ENCODE measurements around the gene GNG7. TPM values are rescaled to one million over a fixed set of nuclear protein-coding genes. Genes with fewer than 3 reads are reported as not detected.

GNG7 gene
- total RNA-seq, 1 donor from 2014 or later = 7.7 TPM

DNA sequence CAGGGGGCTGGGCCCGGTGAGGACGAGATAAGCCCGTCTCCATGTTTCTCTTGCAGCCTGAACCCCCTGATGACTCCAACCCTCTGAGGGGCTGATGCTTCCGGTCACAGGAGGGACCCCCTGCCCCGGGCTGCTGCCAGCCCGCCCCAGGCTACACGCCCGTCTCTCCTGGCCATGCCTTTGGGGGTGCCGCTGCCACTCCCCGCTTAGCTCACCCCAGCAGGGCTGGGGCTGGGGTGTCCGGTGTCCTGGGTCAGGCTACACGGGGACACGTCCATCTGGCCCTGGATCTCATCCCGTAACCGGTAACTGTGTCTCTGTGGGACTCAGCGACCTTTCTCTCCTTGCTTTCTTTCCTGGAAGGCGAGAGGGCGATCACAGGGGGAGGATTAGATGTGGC lies 185.8 kb downstream of the GNG7 start:
- no peak overlapping the region for H3K4me3 Mint-ChIP-seq (ENCODE audit: unreplicated experiment)
- no peaks in the 10 kb centered on the region for H3K4me1 Mint-ChIP-seq (ENCODE audit: unreplicated experiment)
- H3K27me3 Mint-ChIP-seq (ENCODE audit: unreplicated experiment) = peaks cover 8% of the 10 kb centered on the region
- no peak for DNase-seq (ENCODE audit: low spot score)
- H3K9me3 Mint-ChIP-seq (ENCODE audit: unreplicated experiment) = no peaks in the 10 kb centered on the region
- H3K27ac Mint-ChIP-seq (ENCODE audit: unreplicated experiment) = no peak overlapping the region
- no peaks in the 10 kb centered on the region for H3K36me3 Mint-ChIP-seq (ENCODE audit: low read depth, unreplicated experiment)
- TF ChIP-seq, protein P1, sequence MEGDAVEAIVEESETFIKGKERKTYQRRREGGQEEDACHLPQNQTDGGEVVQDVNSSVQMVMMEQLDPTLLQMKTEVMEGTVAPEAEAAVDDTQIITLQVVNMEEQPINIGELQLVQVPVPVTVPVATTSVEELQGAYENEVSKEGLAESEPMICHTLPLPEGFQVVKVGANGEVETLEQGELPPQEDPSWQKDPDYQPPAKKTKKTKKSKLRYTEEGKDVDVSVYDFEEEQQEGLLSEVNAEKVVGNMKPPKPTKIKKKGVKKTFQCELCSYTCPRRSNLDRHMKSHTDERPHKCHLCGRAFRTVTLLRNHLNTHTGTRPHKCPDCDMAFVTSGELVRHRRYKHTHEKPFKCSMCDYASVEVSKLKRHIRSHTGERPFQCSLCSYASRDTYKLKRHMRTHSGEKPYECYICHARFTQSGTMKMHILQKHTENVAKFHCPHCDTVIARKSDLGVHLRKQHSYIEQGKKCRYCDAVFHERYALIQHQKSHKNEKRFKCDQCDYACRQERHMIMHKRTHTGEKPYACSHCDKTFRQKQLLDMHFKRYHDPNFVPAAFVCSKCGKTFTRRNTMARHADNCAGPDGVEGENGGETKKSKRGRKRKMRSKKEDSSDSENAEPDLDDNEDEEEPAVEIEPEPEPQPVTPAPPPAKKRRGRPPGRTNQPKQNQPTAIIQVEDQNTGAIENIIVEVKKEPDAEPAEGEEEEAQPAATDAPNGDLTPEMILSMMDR (IDR thresholded peaks at IDR 0.05; ENCODE audit: unreplicated experiment) = no peak

DNA sequence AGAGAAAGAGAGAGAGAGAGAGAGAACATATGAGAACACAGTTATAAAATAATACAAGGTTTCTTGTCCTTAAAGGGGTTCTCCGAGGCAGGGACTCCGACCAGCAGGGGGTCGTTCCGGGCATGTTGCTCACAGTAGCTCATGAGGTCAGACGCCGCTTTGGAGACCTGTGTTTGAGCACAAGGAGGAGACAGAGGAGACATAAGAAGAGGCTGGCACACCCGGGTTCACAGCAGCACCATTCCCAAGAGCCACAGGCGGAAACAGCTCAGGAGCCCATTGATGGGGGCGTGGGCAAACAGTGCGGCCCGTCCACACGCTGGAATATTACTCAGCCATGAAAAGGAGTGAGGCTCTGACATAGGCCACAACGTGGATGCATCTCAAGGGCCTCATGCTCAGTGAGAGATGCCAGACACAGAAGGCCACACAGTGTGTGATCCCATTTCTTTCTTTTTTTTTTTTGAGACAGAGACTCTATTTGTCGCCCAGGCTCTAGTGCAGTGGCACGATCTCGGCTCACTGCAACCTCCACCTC lies 187.4 kb downstream of the GNG7 start:
- H3K27me3 Mint-ChIP-seq (ENCODE audit: unreplicated experiment) = peaks cover 9% of the 10 kb centered on the region
- no peaks in the 10 kb centered on the region for H3K4me1 Mint-ChIP-seq (ENCODE audit: unreplicated experiment)
- no peak overlapping the region for H3K27ac Mint-ChIP-seq (ENCODE audit: unreplicated experiment)

DNA sequence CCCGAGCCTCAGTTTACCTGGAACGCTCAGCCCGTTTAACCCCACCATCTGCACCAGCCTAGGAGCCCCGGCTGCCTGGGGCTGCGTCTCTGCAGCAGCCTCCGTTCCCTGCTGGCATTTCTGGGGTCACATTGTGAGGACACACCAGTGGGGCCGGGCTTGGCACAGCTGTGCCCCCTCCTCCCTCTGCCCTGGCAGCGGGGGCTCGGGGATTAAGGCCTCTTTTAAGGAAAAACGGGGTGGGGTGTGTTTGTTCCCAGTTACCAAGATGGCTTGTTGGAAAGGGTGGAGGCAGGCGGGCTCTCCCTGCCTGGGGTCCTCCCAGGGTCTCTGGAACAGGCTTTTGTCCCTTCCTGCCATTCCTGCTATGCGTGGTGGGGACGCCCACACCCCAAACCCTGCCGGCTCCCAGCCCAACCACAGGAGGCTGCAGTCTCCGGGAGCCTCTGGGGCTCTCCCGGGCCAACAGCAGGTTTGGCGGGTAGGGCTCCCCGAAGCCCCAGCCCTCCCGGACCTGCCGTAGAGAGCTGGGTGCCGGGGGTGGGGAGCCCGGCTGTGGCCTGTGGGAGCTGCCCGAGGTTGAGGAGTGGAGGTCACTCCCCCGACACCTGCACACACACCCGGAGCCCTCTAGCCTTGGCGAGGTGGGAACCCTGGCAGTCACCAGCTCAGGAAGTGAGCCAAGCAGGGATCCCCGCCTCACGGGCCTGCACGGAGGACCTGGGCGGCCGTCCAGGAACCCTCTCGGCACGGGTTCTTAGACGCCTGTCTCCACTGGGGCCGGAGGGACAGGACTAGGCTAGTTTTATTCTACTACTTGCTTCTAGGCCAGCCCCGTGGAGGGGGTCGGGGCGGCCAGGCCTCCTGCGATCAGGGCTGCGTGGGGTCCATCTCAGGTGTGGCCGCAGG lies 189.7 kb downstream of the GNG7 start:
- H3K4me1 Mint-ChIP-seq (ENCODE audit: unreplicated experiment) = no peaks in the 10 kb centered on the region
- H3K4me3 Mint-ChIP-seq (ENCODE audit: unreplicated experiment) = no peak overlapping the region
- no peak for DNase-seq (ENCODE audit: low spot score)
- H3K36me3 Mint-ChIP-seq (ENCODE audit: low read depth, unreplicated experiment) = no peaks in the 10 kb centered on the region
- TF ChIP-seq, protein P1 (IDR thresholded peaks at IDR 0.05; ENCODE audit: unreplicated experiment) = no peak
- H3K9me3 Mint-ChIP-seq (ENCODE audit: unreplicated experiment) = no peaks in the 10 kb centered on the region
- no peak overlapping the region for H3K27ac Mint-ChIP-seq (ENCODE audit: unreplicated experiment)
- H3K27me3 Mint-ChIP-seq (ENCODE audit: unreplicated experiment) = peaks cover 7% of the 10 kb centered on the region

More for the DNA sequence above, 187.4 kb downstream of the GNG7 start:
- H3K4me3 Mint-ChIP-seq (ENCODE audit: unreplicated experiment) = no peak overlapping the region
- no peaks in the 10 kb centered on the region for H3K9me3 Mint-ChIP-seq (ENCODE audit: unreplicated experiment)
- TF ChIP-seq, protein P1 (IDR thresholded peaks at IDR 0.05; ENCODE audit: unreplicated experiment) = no peak
- H3K36me3 Mint-ChIP-seq (ENCODE audit: low read depth, unreplicated experiment) = no peaks in the 10 kb centered on the region
- no peak for DNase-seq (ENCODE audit: low spot score)

DNA sequence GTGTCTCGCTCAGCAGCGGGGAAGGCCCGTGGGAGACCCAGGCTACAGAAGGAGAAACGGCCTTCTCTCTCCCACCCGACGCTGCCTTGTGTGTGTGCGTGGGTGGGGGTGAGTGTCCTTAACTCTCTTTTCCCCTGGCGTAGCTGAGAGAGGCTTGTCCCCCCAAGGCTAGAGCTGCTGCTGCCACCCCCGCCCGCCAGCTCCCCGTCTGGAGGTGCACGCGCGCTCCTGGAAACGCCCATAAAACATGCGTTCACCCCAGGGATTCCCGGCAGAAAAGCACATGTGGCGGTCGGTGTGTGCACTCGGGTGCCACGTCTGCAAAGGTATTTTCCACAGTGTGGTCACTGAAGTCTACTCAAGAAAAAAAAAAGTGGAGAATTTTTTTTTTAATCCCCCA lies 190.5 kb downstream of the GNG7 start:
- Mint-ChIP-seq H3K4me1 (ENCODE audit: unreplicated experiment) (peaks cover 2% of the 10 kb centered on the region), H3K36me3 (ENCODE audit: low read depth, unreplicated experiment) (no peaks in the 10 kb centered on the region), H3K9me3 (ENCODE audit: unreplicated experiment) (no peaks in the 10 kb centered on the region), H3K4me3 (ENCODE audit: unreplicated experiment) (no peak overlapping the region), H3K27ac (ENCODE audit: unreplicated experiment) (no peak overlapping the region), H3K27me3 (ENCODE audit: unreplicated experiment) (peaks cover 7% of the 10 kb centered on the region)
- no peak for DNase-seq (ENCODE audit: low spot score)
- TF ChIP-seq, protein P1 (IDR thresholded peaks at IDR 0.05; ENCODE audit: unreplicated experiment) = no peak

DNA sequence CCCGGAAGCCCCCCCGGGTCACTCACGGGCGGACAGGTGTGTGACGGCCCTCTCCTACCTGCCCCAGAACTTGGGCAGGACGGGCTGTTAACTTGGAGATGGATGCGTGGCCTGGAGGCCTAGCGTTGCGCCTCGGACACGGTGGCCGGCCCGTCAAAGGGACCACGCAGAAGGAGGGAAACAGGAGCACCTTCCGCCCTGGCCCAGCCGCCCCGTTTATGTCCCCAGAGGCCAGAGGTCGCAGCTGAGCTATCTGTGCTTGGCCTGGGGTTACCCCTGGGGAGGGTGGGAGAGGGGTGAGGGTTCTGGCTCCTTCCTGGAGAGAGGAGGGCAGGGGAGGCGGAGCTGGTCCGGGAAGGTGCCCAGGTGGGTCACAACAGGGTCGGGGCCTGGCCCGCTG lies 190.9 kb downstream of the GNG7 start:
- Mint-ChIP-seq H3K27me3 (ENCODE audit: unreplicated experiment) (peaks cover 7% of the 10 kb centered on the region), H3K36me3 (ENCODE audit: low read depth, unreplicated experiment) (no peaks in the 10 kb centered on the region), H3K4me3 (ENCODE audit: unreplicated experiment) (no peak overlapping the region), H3K27ac (ENCODE audit: unreplicated experiment) (no peak overlapping the region), H3K9me3 (ENCODE audit: unreplicated experiment) (no peaks in the 10 kb centered on the region), H3K4me1 (ENCODE audit: unreplicated experiment) (peaks cover 2% of the 10 kb centered on the region)
- TF ChIP-seq, protein P1 (IDR thresholded peaks at IDR 0.05; ENCODE audit: unreplicated experiment) = no peak
- DNase-seq (ENCODE audit: low spot score) = no peak

All from endothelial cell (in vitro differentiated cells).